Measurements from ENCODE around the gene FHL1. TPM values are rescaled to one million over a fixed set of nuclear protein-coding genes. Genes with fewer than 3 reads are reported as not detected.

FHL1 gene
- total and polyA plus RNA-seq, 2 donors (not counting 3 experiments of a cell fraction or from before 2014, with no cell fraction given), result 50.6 to 59.4 TPM

GRCh38 chrX:136202889-136203288 lies 55.6 kb downstream of the FHL1 start:
- Histone ChIP-seq H3K9me3 (replicated peaks; ENCODE audit: control insufficient read depth, insufficient read depth, low read length) (no peaks in the 10 kb centered on the region), H3K36me3 (ENCODE audit: control insufficient read depth in 2 of 2, extremely low read depth in 1 of 2, insufficient read depth in 2 of 2, low read length in 2 of 2) (no peaks in the 10 kb centered on the region), H3K4me3 (replicated peaks in 1 of 3; ENCODE audit: insufficient read depth in 1 of 3, low read depth in 1 of 3, low read length in 3 of 3) (no peak overlapping the region), H3K9ac (replicated peaks; ENCODE audit: extremely low read depth, insufficient read depth, low read length) (no peak overlapping the region), H3K4me1 (ENCODE audit: control insufficient read depth, extremely low read depth, insufficient read depth, low read length) (peaks cover 13% of the 10 kb centered on the region), H4K20me1 (replicated peaks; ENCODE audit: control insufficient read depth, extremely low read depth, insufficient read depth, low read length) (no peaks in the 10 kb centered on the region), H3K9me1 (replicated peaks; ENCODE audit: control insufficient read depth, extremely low read depth, insufficient read depth, low read length) (no peaks in the 10 kb centered on the region), H3K27ac (ENCODE audit: insufficient read depth, low read depth, low read length) (no peak overlapping the region), H3K27me3 (ENCODE audit: control insufficient read depth in 2 of 2, insufficient read depth in 2 of 2, low read length in 2 of 2) (no peaks in the 10 kb centered on the region), H2AFZ (ENCODE audit: low read depth, low read length) (no peak overlapping the region), H3K79me2 (ENCODE audit: control insufficient read depth, insufficient read depth, low read length) (no peaks in the 10 kb centered on the region), H3K4me2 (ENCODE audit: insufficient read depth, low read length) (no peak overlapping the region)
- TF ChIP-seq MYC (IDR thresholded peaks at IDR 0.05; ENCODE audit: low read depth, low read length) (no peak), JUN (IDR thresholded peaks at IDR 0.05; ENCODE audit: borderline replicate concordance, insufficient read depth, insufficient read length, low read depth) (no peak), EZH2 (IDR thresholded peaks at IDR 0.05; ENCODE audit: borderline replicate concordance, low read depth, low read length, severe bottlenecking) (no peak), CTCF (IDR thresholded peaks at IDR 0.05; ENCODE audit: extremely low read depth in 1 of 2, insufficient read depth in 1 of 2, low read depth in 1 of 2, low read length in 2 of 2) (no peak), GATA2 (IDR thresholded peaks at IDR 0.05; ENCODE audit: insufficient read depth, insufficient read length, low read depth, low read length) (no peak), POLR2A (IDR thresholded peaks at IDR 0.05; ENCODE audit: low read depth, low read length) (no peak), MAX (IDR thresholded peaks at IDR 0.05; ENCODE audit: insufficient read depth, insufficient read length) (no peak)
- CTCF ChIA-PET, result interaction anchor here (1.1 to 4.2 kb wide), 4 partner anchors 12 to 175 kb away, joined by 3 to 30 read pairs (median 4); no protein-coding TSS in a partner anchor
- FAIRE-seq, result no peak
- peak; percentile 40 for DNase-seq (ENCODE audit: low read depth, low spot score)
- POLR2A ChIA-PET, result no interaction called here
- dilution Hi-C loops (cut with MboI; ENCODE audit: extremely low pct_ligation_motif_present, low sequenced_read_pairs), result no loop called here
- intact Hi-C loops (cut with micrococcal nuclease), result no loop called here
- no TSS peak for BruUV-seq (replicated peaks)
